Sigmoid colon (tissue), 7 donors: ENCODE data around the gene TDRKH. TPM values are rescaled to one million over a fixed set of nuclear protein-coding genes. Genes with fewer than 3 reads are reported as not detected.
"Not testable (repeated sequence)": the region's sequence is repeated elsewhere in the genome, so short reads cannot be mapped to it uniquely, and the experiment has no call there.

Source experiments
- DNase-seq: peaks from one replicate; pipeline ENCODE4 v3.0.0-alpha.2; 2019
- H3K27ac ChIP-seq, 4 donors: fragments of 200-600 bp; sonication (generic); one replicate each; pipeline ENCODE4 v1.5.1; 2016 to 2019; ENCODE audit warnings: mild to moderate bottlenecking in 1 of 4
- H3K27me3 ChIP-seq, 3 donors: fragments of 200-600 bp; sonication (generic); one replicate each; pipeline ENCODE4 v1.5.1; 2019; ENCODE audit warnings: mild to moderate bottlenecking in 1 of 3
- H3K36me3 ChIP-seq, 4 donors: fragments of 200-600 bp; sonication (generic); one replicate each; pipeline ENCODE4 v1.5.1; 2016 to 2019
- H3K4me1 ChIP-seq, 4 donors: fragments of 200-600 bp; sonication (generic); one replicate each; pipeline ENCODE4 v1.5.1; 2017 to 2019
- H3K4me3 ChIP-seq, 4 donors: fragments of 200-600 bp; sonication (generic); one replicate each; pipeline ENCODE4 v1.5.1; 2017 to 2019; ENCODE audit warnings: mild to moderate bottlenecking in 2 of 4, moderate library complexity in 1 of 4
- H3K9me3 ChIP-seq, 4 donors: fragments of 200-600 bp in 3 of 4; sonication (generic) in 3 of 4; one replicate each; pipeline versions ENCODE4 v1.5.1 to v1.6.1; 2013 to 2019
- EP300 ChIP-seq, 4 donors: sonication (generic); formaldehyde crosslinking; IDR thresholded peaks; one replicate each; pipeline ENCODE4 v1.6.1; 2017; ENCODE audit warnings: antibody characterized with exemption in 4 of 4
- POLR2A ChIP-seq, 2 donors: fragments of 450-650 bp; IDR thresholded peaks; one replicate each; pipeline ENCODE4 v1.6.1; 2016; ENCODE audit warnings: antibody characterized with exemption in 2 of 2, mild to moderate bottlenecking in 2 of 2, moderate library complexity in 2 of 2
- POLR2AphosphoS5 ChIP-seq, 4 donors: sonication (generic); formaldehyde crosslinking; IDR thresholded peaks; one replicate each; pipeline ENCODE4 v1.6.1; 2017; ENCODE audit warnings: antibody characterized with exemption in 4 of 4
- WGBS, 2 donors: extraction: QIAGEN DNeasy Blood & Tissue Kit; methylation state at CpG; one replicate each; pipeline ENCODE4 v1.1.7; 2013; 5-methylcytosine and 5-hydroxymethylcytosine counted together
- intact Hi-C: fragments of 100-400 bp; cut with DNase I; formaldehyde crosslinking; loops from one replicate; pipeline ENCODE4 v1.15.1; 2023
- polyA plus RNA-seq, 3 donors: library from polyadenylated mRNA; stranded (reverse); fragments of 200-250 nt; gene quantifications; one replicate each; pipeline ENCODE4 v1.2.3, GENCODE V29; 2013
- total RNA-seq, 4 donors: library from RNA; depleted of rRNA; stranded (reverse); fragments of >200 nt; gene quantifications; one replicate each; pipeline ENCODE4 v1.1.0, GENCODE V29; 2016
- TF ChIP-seq, protein P1 (sequence below), 4 experiments: fragments of 450-650 bp in 3 of 4; fragments of 200-600 bp in 1 of 4; IDR thresholded peaks; one replicate each; pipeline ENCODE4 v1.5.1; 2016 to 2019; ENCODE audit warnings: antibody characterized with exemption in 4 of 4, mild to moderate bottlenecking in 3 of 4, moderate library complexity in 2 of 4
- donor health status: healthy with polysubstance abuse.
- donor health status: Bipolar disorder and iron deficiency.
- donor health status: healthy.

Gene TDRKH
- total and polyA plus RNA-seq, 7 donors: 1.8 to 5.5 (median 3.9) TPM

DNA sequence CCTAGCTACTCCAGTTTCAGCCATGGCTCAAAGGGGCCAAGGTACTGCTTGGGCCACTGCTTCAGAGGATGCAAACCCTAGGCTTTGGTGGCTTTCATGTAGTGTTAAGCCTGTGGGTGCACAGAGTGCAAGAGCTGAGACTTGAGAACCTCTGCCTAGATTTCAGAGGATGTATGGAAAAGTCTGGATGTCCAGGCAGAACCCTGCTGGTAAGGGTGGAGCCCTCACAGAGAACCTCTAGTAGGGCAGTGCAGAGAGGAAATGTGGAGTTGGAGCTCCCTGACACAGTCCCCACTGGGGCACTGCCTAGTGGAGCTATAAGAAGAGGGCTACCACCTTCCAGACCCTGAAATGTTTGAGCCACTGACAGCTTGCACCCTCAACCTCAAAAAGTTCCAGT is 52.8 kb downstream of the TDRKH start:
- no peak for TF ChIP-seq POLR2AphosphoS5 (IDR thresholded peaks at IDR 0.05)
- H3K27me3 ChIP-seq: no peaks in the 10 kb centered on the region
- H3K4me1 ChIP-seq: no peaks in the 10 kb centered on the region
- DNase-seq: no peak
- no peak overlapping the region for H3K4me3 ChIP-seq
- H3K27ac ChIP-seq: no peak overlapping the region
- intact Hi-C loops: no loop called here
- H3K36me3 ChIP-seq: no peaks in the 10 kb centered on the region
- H3K9me3 ChIP-seq: peaks cover 0 to 10% (median 0%) of the 10 kb centered on the region in 4 donors

DNA sequence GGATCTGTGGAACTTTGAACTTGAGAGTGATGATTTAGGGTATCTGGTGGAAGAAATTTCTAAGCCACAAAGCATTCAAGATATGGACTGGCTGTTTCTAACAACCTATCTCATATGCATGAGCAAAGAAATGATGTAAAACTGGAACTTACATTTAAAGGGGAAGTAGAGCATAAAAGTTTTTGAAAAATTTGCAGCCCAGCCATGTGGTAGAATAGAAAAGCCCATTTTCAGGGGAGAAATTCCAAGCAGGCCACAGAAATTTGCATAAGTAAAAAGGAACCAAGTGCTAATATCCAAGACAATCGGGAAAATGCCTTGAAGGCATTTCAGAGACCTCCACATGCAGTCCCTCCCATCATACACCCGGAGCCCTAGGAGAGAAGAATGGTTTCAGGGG is 53.3 kb downstream of the TDRKH start:
- Histone ChIP-seq H3K4me3 (no peak overlapping the region), H3K27ac (no peak overlapping the region), H3K27me3 (no peaks in the 10 kb centered on the region), H3K4me1 (no peaks in the 10 kb centered on the region), H3K9me3 (peaks cover 0 to 10% (median 0%) of the 10 kb centered on the region in 4 donors), H3K36me3 (no peaks in the 10 kb centered on the region)
- DNase-seq: no peak
- WGBS, 2 donors: 85 to 96% methylated on average over 2 of the region's 2 CpGs
- intact Hi-C loops: no loop called here
- TF ChIP-seq POLR2A (IDR thresholded peaks at IDR 0.05) (no peak), POLR2AphosphoS5 (IDR thresholded peaks at IDR 0.05) (no peak), EP300 (IDR thresholded peaks at IDR 0.05) (no peak)
- TF ChIP-seq, protein P1, sequence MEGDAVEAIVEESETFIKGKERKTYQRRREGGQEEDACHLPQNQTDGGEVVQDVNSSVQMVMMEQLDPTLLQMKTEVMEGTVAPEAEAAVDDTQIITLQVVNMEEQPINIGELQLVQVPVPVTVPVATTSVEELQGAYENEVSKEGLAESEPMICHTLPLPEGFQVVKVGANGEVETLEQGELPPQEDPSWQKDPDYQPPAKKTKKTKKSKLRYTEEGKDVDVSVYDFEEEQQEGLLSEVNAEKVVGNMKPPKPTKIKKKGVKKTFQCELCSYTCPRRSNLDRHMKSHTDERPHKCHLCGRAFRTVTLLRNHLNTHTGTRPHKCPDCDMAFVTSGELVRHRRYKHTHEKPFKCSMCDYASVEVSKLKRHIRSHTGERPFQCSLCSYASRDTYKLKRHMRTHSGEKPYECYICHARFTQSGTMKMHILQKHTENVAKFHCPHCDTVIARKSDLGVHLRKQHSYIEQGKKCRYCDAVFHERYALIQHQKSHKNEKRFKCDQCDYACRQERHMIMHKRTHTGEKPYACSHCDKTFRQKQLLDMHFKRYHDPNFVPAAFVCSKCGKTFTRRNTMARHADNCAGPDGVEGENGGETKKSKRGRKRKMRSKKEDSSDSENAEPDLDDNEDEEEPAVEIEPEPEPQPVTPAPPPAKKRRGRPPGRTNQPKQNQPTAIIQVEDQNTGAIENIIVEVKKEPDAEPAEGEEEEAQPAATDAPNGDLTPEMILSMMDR (IDR thresholded peaks at IDR 0.05): no peak

DNA sequence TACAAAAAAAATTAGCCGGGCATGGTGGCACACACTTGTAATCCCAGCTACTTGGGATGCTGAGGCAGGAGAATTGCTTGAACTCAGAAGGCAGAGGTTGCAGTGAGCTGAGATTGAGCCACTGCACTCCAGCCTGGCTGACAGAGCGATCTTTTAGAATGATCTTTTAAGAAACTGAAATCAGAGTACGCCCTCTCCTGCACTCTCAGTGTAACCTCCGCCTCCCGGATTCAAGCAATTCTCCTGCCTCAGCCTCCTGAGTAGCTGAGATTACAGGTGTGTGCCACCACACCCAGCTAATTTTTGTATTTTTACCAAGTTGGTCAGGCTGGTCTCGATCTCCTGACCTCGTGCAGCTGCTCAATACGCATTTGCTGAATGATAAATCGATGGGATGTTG is 56.3 kb downstream of the TDRKH start:
- H3K4me3 ChIP-seq, H3K9me3 ChIP-seq, H3K4me1 ChIP-seq, H3K27ac ChIP-seq, DNase-seq, H3K36me3 ChIP-seq, H3K27me3 ChIP-seq: not testable (repeated sequence)
- 95% methylated on average over 9 of the region's 9 CpGs for WGBS, 2 donors
- intact Hi-C loops: loop anchor here (5.0 kb wide), 1 partner anchor 292 kb away; no protein-coding TSS in a partner anchor

DNA sequence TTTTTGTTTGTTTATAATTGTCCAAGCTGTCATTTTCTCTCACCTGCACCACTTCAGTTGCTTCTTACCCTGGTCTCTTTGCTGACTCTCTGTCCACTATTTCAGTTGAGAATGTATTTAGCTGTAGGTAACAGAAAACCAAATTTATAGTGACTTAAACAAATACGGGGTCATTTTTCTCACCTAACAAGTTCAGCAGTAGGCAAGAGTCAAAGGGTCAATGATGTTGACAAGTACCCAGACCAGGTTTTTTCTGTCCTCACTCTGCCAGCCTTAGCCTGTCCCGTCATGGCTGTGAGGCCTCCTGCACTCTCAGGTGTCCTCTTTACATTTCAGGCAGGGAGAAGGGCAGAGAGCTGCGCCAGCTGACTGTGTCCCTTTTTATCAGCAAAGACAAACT is 57.2 kb downstream of the TDRKH start:
- H3K9me3 ChIP-seq: peaks cover 0 to 8% (median 0%) of the 10 kb centered on the region in 4 donors
- H3K27ac ChIP-seq: no peak overlapping the region
- H3K27me3 ChIP-seq: no peaks in the 10 kb centered on the region
- 62 to 79% methylated on average over 3 of the region's 3 CpGs for WGBS, 2 donors
- peaks cover 0 to 7% (median under 1%) of the 10 kb centered on the region in 4 donors for H3K4me1 ChIP-seq
- no peak overlapping the region for H3K4me3 ChIP-seq
- TF ChIP-seq, protein P1 (IDR thresholded peaks at IDR 0.05): no peak
- TF ChIP-seq POLR2AphosphoS5 (IDR thresholded peaks at IDR 0.05) (no peak), EP300 (IDR thresholded peaks at IDR 0.05) (no peak), POLR2A (IDR thresholded peaks at IDR 0.05) (no peak)
- intact Hi-C loops: loop anchor here (5.0 kb wide), 1 partner anchor 291 kb away; no protein-coding TSS in a partner anchor
- no peak for DNase-seq
- no peaks in the 10 kb centered on the region for H3K36me3 ChIP-seq

DNA sequence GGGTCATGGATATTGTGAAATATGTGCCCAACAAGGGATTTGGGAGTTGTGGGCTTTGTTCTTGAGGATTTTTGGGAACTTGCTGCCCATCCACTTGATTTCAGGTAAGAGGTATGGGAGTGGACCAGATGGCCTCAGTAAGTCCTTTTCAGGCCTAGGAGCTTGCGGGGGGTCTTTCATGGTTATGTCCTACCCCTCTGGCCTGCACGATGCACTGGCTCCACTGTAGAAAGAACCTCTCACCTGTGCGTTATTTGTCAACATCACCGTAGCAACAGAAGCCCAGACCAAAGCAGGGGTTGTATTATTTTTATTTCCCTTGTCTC is 60.4 kb downstream of the TDRKH start:
- Histone ChIP-seq H3K27ac (no peak overlapping the region), H3K9me3 (no peaks in the 10 kb centered on the region)
- intact Hi-C loops: loop anchor here (5.0 kb wide), 2 partner anchors 118 to 288 kb away; partner anchors contain the start of gene SNX27

More for the DNA sequence above, 60.4 kb downstream of the TDRKH start:
- Histone ChIP-seq H3K36me3 (no peaks in the 10 kb centered on the region), H3K27me3 (no peaks in the 10 kb centered on the region), H3K4me1 (peaks cover 0 to 14% (median 7%) of the 10 kb centered on the region in 4 donors), H3K4me3 (no peak overlapping the region)
- WGBS, 2 donors: 69 to 90% methylated on average over 4 of the region's 4 CpGs
- no peak for DNase-seq
- no peak for TF ChIP-seq POLR2AphosphoS5 (IDR thresholded peaks at IDR 0.05)
- TF ChIP-seq, protein P1 (IDR thresholded peaks at IDR 0.05): no peak
- no peak for TF ChIP-seq EP300 (IDR thresholded peaks at IDR 0.05)
- TF ChIP-seq POLR2A (IDR thresholded peaks at IDR 0.05): no peak
